ENCODE measurements around the gene NRDC.
A peak's percentile ranks its signal among the peaks of the same experiment; 100 is the strongest.

NRDC gene

DNA sequence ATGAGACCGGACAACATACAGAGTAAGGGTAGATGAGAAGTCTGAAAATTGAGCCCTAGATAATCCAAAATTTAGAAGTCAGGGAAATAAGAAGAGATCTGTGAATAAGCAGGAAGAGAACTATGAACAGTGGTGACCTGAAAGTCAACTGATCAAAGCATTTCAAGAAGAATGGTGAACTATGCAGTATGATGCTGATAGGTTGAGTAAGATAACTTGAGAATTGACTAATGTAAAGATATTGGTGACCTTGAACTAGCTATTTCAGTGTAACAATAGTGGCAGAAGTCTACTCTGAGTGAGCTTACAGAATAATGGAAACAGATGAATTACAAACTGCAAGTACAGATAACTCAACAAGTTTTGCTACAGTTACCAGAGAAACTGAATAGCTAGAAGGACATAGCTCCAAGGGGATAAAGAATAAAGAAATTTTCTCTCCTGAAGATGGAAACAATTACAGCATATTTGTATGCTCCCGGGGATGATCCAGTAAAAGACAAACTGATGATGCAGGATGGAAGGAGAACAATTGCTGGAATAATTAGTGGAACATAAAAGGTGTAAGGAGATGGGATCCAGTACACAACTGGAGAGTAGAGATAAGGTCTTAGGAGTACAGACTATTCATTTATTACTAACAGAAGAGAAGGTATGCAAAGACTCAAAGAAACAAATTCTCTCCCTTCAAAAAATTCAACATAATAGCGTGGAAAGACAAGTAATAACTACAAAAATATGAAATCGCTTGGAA is 10.9 kb downstream of the NRDC start:
- Mint-ChIP-seq H3K4me1 (peaks cover 52% of the 10 kb centered on the region), H3K4me3 (no peak overlapping the region), H3K27ac (peak overlapping the region; percentile 3), H3K36me3 (peaks cover 24% of the 10 kb centered on the region), H3K9me3 (no peaks in the 10 kb centered on the region)
- DNase-seq (ENCODE audit: low spot score in 2 of 2), result no peak
- peak; percentile 58 for ATAC-seq

DNA sequence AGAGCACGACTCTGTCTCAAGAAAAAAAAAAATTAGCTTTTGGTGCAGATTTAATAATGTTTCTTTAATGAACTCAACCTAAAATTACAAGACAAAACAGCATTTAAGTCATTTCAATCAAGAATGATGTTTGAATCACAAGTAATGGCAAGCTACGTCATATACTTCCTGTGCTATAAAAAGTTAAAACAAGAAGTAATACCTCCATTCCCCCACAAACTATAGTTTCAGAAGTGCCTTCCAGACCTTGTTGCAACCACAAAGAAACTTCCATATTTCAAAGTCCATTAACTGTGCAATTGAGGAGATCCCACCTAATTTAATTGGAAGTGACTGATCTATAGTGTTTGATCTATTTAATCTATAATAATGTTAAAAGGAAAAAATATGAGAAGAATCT is 15.1 kb downstream of the NRDC start:
- ATAC-seq (no peak), DNase-seq (ENCODE audit: low spot score in 2 of 2) (no peak)
- Mint-ChIP-seq H3K4me1 (peaks cover 47% of the 10 kb centered on the region), H3K9me3 (no peaks in the 10 kb centered on the region), H3K27ac (no peak overlapping the region), H3K4me3 (no peak overlapping the region), H3K36me3 (peaks cover 23% of the 10 kb centered on the region)

GRCh38 chr1:51861669-51862068 is 16.9 kb downstream of the NRDC start:
- Mint-ChIP-seq H3K36me3 (peaks cover 23% of the 10 kb centered on the region), H3K4me3 (no peak overlapping the region), H3K27ac (no peak overlapping the region), H3K9me3 (no peaks in the 10 kb centered on the region), H3K4me1 (peaks cover 30% of the 10 kb centered on the region)
- DNase-seq (ENCODE audit: low spot score in 2 of 2) (no peak), ATAC-seq (no peak)

DNA sequence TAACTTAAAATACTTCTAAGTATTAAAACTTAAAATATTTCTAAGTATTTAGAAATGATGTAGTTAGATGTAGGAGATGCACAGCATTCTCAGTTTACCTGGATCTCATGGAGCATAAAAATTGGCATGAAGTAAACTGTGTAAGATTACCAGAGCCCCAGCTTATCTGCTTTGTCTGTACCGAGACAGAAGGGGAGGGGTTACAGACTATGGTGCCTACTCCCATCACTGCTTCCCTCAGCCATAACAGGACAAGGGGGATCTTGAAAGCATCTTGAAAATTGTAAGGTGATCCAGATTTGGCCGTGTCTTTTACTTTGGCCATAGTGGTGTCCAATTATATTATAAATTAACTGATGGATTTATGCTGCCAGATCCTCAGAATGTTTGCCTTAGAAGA is 18.8 kb downstream of the NRDC start:
- Mint-ChIP-seq H3K4me3 (no peak overlapping the region), H3K4me1 (peaks cover 37% of the 10 kb centered on the region), H3K36me3 (peaks cover 36% of the 10 kb centered on the region), H3K9me3 (no peaks in the 10 kb centered on the region), H3K27ac (no peak overlapping the region)
- no peak for ATAC-seq
- DNase-seq (ENCODE audit: low spot score in 2 of 2), result no peak

DNA sequence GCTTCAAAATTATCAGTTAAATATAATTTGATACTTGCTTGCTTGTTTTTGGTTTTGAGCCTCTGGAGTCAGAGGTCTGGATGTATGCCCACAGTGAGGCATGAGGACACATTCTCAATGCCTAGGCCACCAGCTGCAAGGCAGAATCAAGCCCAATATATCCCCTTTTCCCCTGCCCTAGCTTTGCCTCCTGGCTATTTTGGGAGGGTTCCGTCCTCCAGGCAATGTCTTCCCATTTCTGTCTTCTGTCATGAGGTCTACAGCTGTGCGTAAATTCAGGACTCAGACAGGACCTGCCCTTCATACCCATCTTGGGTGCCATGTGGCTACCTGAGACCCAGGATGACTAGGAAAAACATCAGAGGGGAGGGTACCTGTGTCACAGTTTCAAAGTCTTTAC is 19.2 kb downstream of the NRDC start:
- Mint-ChIP-seq H3K4me3 (no peak overlapping the region), H3K27ac (peak overlapping the region; percentile 50), H3K4me1 (peaks cover 37% of the 10 kb centered on the region), H3K36me3 (peaks cover 33% of the 10 kb centered on the region), H3K9me3 (no peaks in the 10 kb centered on the region)
- ATAC-seq (no peak), DNase-seq (ENCODE audit: low spot score in 2 of 2) (peak in 1 of 2 donors; percentile 33)

DNA sequence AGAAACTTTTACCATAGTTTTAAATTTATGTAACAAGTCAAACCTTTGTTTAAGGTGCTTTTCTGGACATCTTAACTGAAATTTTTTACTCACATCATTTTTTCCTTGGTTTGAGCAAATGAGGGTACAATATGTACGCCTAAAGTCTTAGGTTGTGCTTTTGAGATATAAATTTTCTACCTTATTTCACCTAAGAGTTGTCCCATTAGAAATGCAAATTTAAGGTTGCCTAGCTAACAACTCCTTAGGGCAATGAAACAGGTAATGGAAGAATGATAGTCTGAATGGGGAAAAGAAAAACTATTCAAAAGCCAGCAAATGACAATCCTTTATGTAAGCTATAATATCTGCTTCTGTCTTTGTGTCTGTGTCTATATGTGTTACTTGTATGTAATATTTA is 19.6 kb downstream of the NRDC start:
- DNase-seq (ENCODE audit: low spot score in 2 of 2) (no peak), ATAC-seq (no peak)
- H3K4me3 Mint-ChIP-seq, result no peak overlapping the region
- peaks cover 33% of the 10 kb centered on the region for H3K36me3 Mint-ChIP-seq
- H3K27ac Mint-ChIP-seq, result peak overlapping the region; percentile 50
- H3K4me1 Mint-ChIP-seq, result peaks cover 37% of the 10 kb centered on the region
- no peaks in the 10 kb centered on the region for H3K9me3 Mint-ChIP-seq

DNA sequence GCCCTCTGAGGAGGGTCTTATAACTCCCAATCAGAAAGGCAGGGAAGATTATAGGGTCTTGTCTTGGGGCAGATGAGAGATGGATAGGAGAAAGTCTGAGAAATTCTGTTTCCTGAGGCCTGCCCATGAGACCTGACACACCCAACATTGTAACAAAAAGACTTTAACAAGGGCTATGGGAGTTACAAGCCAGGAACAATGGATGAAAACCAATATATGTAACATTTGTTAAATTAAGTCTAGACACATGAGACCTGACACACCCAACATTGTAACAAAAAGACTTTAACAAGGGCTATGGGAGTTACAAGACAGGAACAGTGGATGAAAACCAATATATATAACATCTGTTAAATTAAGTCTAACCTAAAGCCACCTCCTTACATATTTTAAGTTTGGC is 21.8 kb downstream of the NRDC start:
- Mint-ChIP-seq H3K27ac (no peak overlapping the region), H3K4me1 (peaks cover 22% of the 10 kb centered on the region), H3K4me3 (no peak overlapping the region), H3K36me3 (peaks cover 19% of the 10 kb centered on the region), H3K9me3 (no peaks in the 10 kb centered on the region)
- DNase-seq (ENCODE audit: low spot score in 2 of 2) (no peak), ATAC-seq (no peak)

GRCh38 chr1:51855624-51856023 is 22.9 kb downstream of the NRDC start:
- Mint-ChIP-seq H3K36me3 (peaks cover 19% of the 10 kb centered on the region), H3K9me3 (no peaks in the 10 kb centered on the region), H3K4me1 (peaks cover 22% of the 10 kb centered on the region), H3K27ac (no peak overlapping the region), H3K4me3 (no peak overlapping the region)
- DNase-seq (ENCODE audit: low spot score in 2 of 2) (no peak), ATAC-seq (no peak)

DNA sequence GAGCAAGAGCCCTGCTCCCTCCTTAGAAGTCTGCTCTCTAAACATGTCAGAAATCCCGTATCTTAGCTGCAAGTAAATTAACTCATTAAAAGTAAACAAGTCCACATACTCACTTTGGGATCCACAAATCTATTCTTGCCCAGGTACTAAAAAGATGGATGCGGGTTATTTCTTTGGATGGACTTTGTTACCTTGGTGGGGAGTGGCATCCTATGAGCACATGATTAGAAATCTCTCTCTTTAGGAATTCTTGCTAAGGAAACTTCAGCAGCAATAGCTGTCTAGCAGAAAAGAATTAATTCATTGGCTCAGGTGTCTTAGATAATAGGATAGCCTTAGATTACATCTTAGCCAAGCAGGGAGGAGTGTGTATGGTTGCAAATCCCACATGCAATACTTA is 25.2 kb downstream of the NRDC start:
- no peaks in the 10 kb centered on the region for H3K9me3 Mint-ChIP-seq
- ATAC-seq, result no peak
- no peak overlapping the region for H3K4me3 Mint-ChIP-seq
- no peak overlapping the region for H3K27ac Mint-ChIP-seq
- no peak for DNase-seq (ENCODE audit: low spot score in 2 of 2)
- H3K4me1 Mint-ChIP-seq, result peaks cover 12% of the 10 kb centered on the region
- H3K36me3 Mint-ChIP-seq, result peaks cover 19% of the 10 kb centered on the region

GRCh38 chr1:51851882-51852396 is 26.6 kb downstream of the NRDC start:
- DNase-seq (ENCODE audit: low spot score in 2 of 2) (no peak), ATAC-seq (no peak)
- H3K9me3 Mint-ChIP-seq, result no peaks in the 10 kb centered on the region
- peaks cover 19% of the 10 kb centered on the region for H3K36me3 Mint-ChIP-seq
- H3K4me3 Mint-ChIP-seq, result no peak overlapping the region
- H3K27ac Mint-ChIP-seq, result no peak overlapping the region
- peaks cover 12% of the 10 kb centered on the region for H3K4me1 Mint-ChIP-seq

DNA sequence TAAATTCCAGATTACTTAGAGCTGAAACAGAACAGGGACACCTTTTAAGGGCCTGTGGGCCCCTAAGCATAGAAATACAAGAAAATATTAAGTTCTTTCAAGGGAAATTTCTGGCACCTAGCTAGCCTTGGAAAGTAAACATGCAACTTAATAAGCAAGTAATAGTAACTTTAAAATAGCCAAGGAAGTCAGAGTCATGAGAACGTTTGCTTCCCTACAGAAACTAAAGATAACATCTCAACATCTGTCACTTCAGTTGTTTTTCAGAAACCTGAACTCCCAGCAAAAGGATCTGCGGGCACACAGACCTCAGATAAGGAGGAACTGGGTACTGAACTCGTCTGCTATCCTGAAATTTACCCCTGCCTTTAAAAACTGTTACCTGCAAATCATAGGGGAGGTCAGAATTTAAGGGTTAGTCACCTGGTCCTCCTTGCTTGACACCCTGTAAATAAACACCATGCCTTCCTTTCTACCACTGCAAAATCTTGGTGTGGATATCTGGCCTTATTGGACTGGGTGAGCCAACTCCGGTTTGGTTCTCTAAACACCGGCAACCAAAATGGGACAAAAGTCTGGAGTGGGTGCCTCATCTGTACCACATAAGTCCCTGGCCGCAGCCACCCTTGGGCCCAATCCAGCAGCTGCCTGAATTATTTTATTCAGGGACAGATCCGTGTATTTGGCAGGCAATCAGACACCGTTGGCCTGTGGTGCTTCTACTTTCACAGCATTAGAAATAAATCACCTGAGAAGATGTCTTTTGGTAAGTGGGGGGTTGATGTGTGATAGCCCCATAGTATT is 27.9 kb downstream of the NRDC start:
- H3K9me3 Mint-ChIP-seq, result no peaks in the 10 kb centered on the region
- H3K36me3 Mint-ChIP-seq, result peaks cover 25% of the 10 kb centered on the region
- H3K4me1 Mint-ChIP-seq, result peaks cover 5% of the 10 kb centered on the region
- ATAC-seq (no peak), DNase-seq (ENCODE audit: low spot score in 2 of 2) (no peak)
- no peak overlapping the region for H3K27ac Mint-ChIP-seq
- no peak overlapping the region for H3K4me3 Mint-ChIP-seq

GRCh38 chr1:51847294-51847920 is 31.1 kb downstream of the NRDC start:
- H3K36me3 Mint-ChIP-seq, result peaks cover 12% of the 10 kb centered on the region

DNA sequence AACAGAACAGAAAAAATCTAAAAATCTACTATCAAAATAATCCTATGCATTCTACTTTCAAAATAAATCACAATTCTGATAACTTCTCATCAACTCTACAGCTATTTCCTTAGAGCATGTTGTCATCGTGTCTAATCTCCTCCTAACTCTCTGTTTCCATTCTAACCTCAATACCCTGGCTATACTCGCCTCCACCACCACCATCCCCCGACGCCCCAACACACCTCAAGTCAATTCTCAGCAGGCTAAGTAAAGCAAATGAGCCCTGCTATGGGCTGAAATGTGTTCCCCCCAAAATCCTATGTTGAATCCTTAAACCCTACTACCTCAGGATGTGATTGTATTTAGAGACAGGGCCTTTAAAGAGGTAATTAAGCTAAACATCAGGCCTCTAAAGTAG is 34.6 kb downstream of the NRDC start:
- peak overlapping the region; percentile 1 for H3K27ac Mint-ChIP-seq
- H3K4me3 Mint-ChIP-seq, result no peak overlapping the region
- peaks cover 29% of the 10 kb centered on the region for H3K36me3 Mint-ChIP-seq
- no peaks in the 10 kb centered on the region for H3K9me3 Mint-ChIP-seq
- DNase-seq (ENCODE audit: low spot score in 2 of 2) (no peak), ATAC-seq (peak; percentile 82)
- H3K4me1 Mint-ChIP-seq, result peaks cover 21% of the 10 kb centered on the region

More at GRCh38 chr1:51847294-51847920, 31.1 kb downstream of the NRDC start:
- H3K9me3 Mint-ChIP-seq, result no peaks in the 10 kb centered on the region
- H3K27ac Mint-ChIP-seq, result no peak overlapping the region
- peaks cover 20% of the 10 kb centered on the region for H3K4me1 Mint-ChIP-seq
- DNase-seq (ENCODE audit: low spot score in 2 of 2) (no peak), ATAC-seq (no peak)
- H3K4me3 Mint-ChIP-seq, result no peak overlapping the region

- H3K4me3 Mint-ChIP-seq, result no peak overlapping the region
- DNase-seq (ENCODE audit: low spot score in 2 of 2) (no peak), ATAC-seq (no peak)
- H3K4me1 Mint-ChIP-seq, result peaks cover 21% of the 10 kb centered on the region
- peaks cover 46% of the 10 kb centered on the region for H3K36me3 Mint-ChIP-seq
- H3K9me3 Mint-ChIP-seq, result no peaks in the 10 kb centered on the region
- H3K27ac Mint-ChIP-seq, result no peak overlapping the region
These were observed 36.3 kb downstream of the NRDC start for GRCh38 chr1:51842261-51842660.

GRCh38 chr1:51840743-51841461 is 37.6 kb downstream of the NRDC start:
- H3K4me3 Mint-ChIP-seq, result no peak overlapping the region
- ATAC-seq, result no peak
- H3K27ac Mint-ChIP-seq, result no peak overlapping the region
- peaks cover 21% of the 10 kb centered on the region for H3K4me1 Mint-ChIP-seq
- DNase-seq (ENCODE audit: low spot score in 2 of 2), result no peak
- H3K9me3 Mint-ChIP-seq, result no peaks in the 10 kb centered on the region
- H3K36me3 Mint-ChIP-seq, result peaks cover 49% of the 10 kb centered on the region
